Activated CD8-positive, alpha-beta T cell treated with anti-CD3 and anti-CD28 coated beads for 36 hours (primary cell): ENCODE results near the gene GINS3. TPM values are rescaled to one million over a fixed set of nuclear protein-coding genes. Genes with fewer than 3 reads are reported as not detected.

Source experiments
- ATAC-seq: fragments of 200-7000 bp; cut with Tn5 transposase; one replicate; pipeline ENCODE4 v1.10.0; 2021; ENCODE audit warnings: mild to moderate bottlenecking, moderate library complexity
- CTCF ChIA-PET: fragments of 350-600 bp; sonication (Branson Sonifier 250); formaldehyde crosslinking; loops from one replicate; lab custom pipeline; 2021; ENCODE audit warnings: antibody characterized with exemption; lab: Charles Lee
- POLR2A ChIA-PET: fragments of 350-600 bp; sonication (Branson Sonifier 250); formaldehyde crosslinking; loops from one replicate; lab custom pipeline; 2021; ENCODE audit warnings: antibody characterized with exemption; lab: Charles Lee
- DNase-seq: peaks from one replicate; pipeline ENCODE4 v3.0.0-alpha.2; 2020
- H3K27ac Mint-ChIP-seq: one replicate; pipeline ENCODE4 v1.8.0; 2021; ENCODE audit warnings: mild to moderate bottlenecking, mixed read lengths
- H3K27me3 Mint-ChIP-seq: one replicate; pipeline ENCODE4 v1.8.0; 2021; ENCODE audit warnings: mixed read lengths
- H3K36me3 Mint-ChIP-seq: one replicate; pipeline ENCODE4 v1.8.0; 2021; ENCODE audit warnings: low read depth, mixed read lengths
- H3K4me1 Mint-ChIP-seq: one replicate; pipeline ENCODE4 v1.8.0; 2021; ENCODE audit warnings: low read depth, mixed read lengths
- H3K4me3 Mint-ChIP-seq: one replicate; pipeline ENCODE4 v1.8.0; 2021; ENCODE audit warnings: mild to moderate bottlenecking, moderate library complexity, mixed read lengths
- H3K9me3 Mint-ChIP-seq: one replicate; pipeline ENCODE4 v1.8.0; 2021; ENCODE audit warnings: mixed read lengths
- CTCF ChIP-seq: fragments of 200-600 bp; IDR thresholded peaks from one replicate; pipeline ENCODE4 v1.8.0; 2022; ENCODE audit warnings: antibody characterized with exemption, mild to moderate bottlenecking
- intact Hi-C: fragments of 100-400 bp; cut with micrococcal nuclease; formaldehyde crosslinking; loops from one replicate; pipeline ENCODE4 v1.10.0; 2022
- total RNA-seq, 2 experiments: library from RNA; stranded (reverse); gene quantifications; one replicate each; pipeline ENCODE4 v1.2.3, GENCODE V29; 2021

The GINS3 gene
- total RNA-seq, 2 experiments from 2014 or later = 16.0 to 18.1 TPM

GRCh38 chr16:58428621-58429542 is 36.6 kb downstream of the GINS3 start:
- Mint-ChIP-seq H3K27me3 (peaks cover 7% of the 10 kb centered on the region), H3K4me1 (peaks cover 17% of the 10 kb centered on the region), H3K36me3 (no peaks in the 10 kb centered on the region), H3K27ac (no peak overlapping the region), H3K9me3 (no peaks in the 10 kb centered on the region), H3K4me3 (no peak overlapping the region)
- no peak for ATAC-seq
- TF ChIP-seq CTCF = no peak
- CTCF ChIA-PET = no interaction called here
- intact Hi-C loops = no loop called here
- POLR2A ChIA-PET = no interaction called here
- DNase-seq = no peak

- H3K4me1 Mint-ChIP-seq = peaks cover 8% of the 10 kb centered on the region
- CTCF ChIA-PET = no interaction called here
- no peak for ATAC-seq
- no peaks in the 10 kb centered on the region for H3K9me3 Mint-ChIP-seq
- TF ChIP-seq CTCF = no peak
- POLR2A ChIA-PET = no interaction called here
- no peak for DNase-seq
- no peak overlapping the region for H3K27ac Mint-ChIP-seq
- H3K27me3 Mint-ChIP-seq = peaks cover 7% of the 10 kb centered on the region
- intact Hi-C loops = no loop called here
- no peaks in the 10 kb centered on the region for H3K36me3 Mint-ChIP-seq
- no peak overlapping the region for H3K4me3 Mint-ChIP-seq
Measured at GRCh38 chr16:58430718-58431117, 38.4 kb downstream of the GINS3 start.

GRCh38 chr16:58433569-58433951 is 41.3 kb downstream of the GINS3 start:
- Mint-ChIP-seq H3K4me3 (no peak overlapping the region), H3K9me3 (no peaks in the 10 kb centered on the region), H3K27me3 (peaks cover 3% of the 10 kb centered on the region), H3K4me1 (no peaks in the 10 kb centered on the region), H3K36me3 (no peaks in the 10 kb centered on the region), H3K27ac (no peak overlapping the region)
- intact Hi-C loops = no loop called here
- CTCF ChIA-PET = no interaction called here
- ATAC-seq (no peak), DNase-seq (no peak)
- POLR2A ChIA-PET = no interaction called here
- TF ChIP-seq CTCF = no peak

- no peaks in the 10 kb centered on the region for H3K9me3 Mint-ChIP-seq
- ATAC-seq (no peak), DNase-seq (no peak)
- peaks cover 1% of the 10 kb centered on the region for H3K27me3 Mint-ChIP-seq
- POLR2A ChIA-PET = no interaction called here
- H3K27ac Mint-ChIP-seq = no peak overlapping the region
- no peaks in the 10 kb centered on the region for H3K36me3 Mint-ChIP-seq
- CTCF ChIA-PET = interaction anchor here (1.1 kb wide), 1 partner anchor 19 kb away, joined by 3 read pairs; no protein-coding TSS in a partner anchor
- no peak overlapping the region for H3K4me3 Mint-ChIP-seq
- intact Hi-C loops = no loop called here
- H3K4me1 Mint-ChIP-seq = no peaks in the 10 kb centered on the region
- no peak for TF ChIP-seq CTCF
Measured at GRCh38 chr16:58435779-58436178, 43.5 kb downstream of the GINS3 start.

- Mint-ChIP-seq H3K27ac (no peak overlapping the region), H3K4me3 (no peak overlapping the region), H3K36me3 (no peaks in the 10 kb centered on the region), H3K9me3 (no peaks in the 10 kb centered on the region), H3K4me1 (no peaks in the 10 kb centered on the region), H3K27me3 (peaks cover 10% of the 10 kb centered on the region)
- ChIA-PET CTCF (interaction anchor here (1.0 to 1.1 kb wide), 2 partner anchors 48 to 316 kb away, joined by 3 read pairs; no protein-coding TSS in a partner anchor), POLR2A (no interaction called here)
- DNase-seq = no peak
- no peak for ATAC-seq
- intact Hi-C loops = no loop called here
- TF ChIP-seq CTCF = no peak
Measured at GRCh38 chr16:58440131-58440530, 47.9 kb downstream of the GINS3 start.
